Metanephros (tissue), 1 donor: ENCODE results near the gene OR51I2. TPM values are rescaled to one million over a fixed set of nuclear protein-coding genes. Genes with fewer than 3 reads are reported as not detected.

Experiments
- total RNA-seq: library from RNA; depleted of rRNA; stranded (reverse); fragments of >200 nt; gene quantifications from one replicate; pipeline ENCODE4 v1.2.3, GENCODE V29; 2014

Gene OR51I2, protein sequence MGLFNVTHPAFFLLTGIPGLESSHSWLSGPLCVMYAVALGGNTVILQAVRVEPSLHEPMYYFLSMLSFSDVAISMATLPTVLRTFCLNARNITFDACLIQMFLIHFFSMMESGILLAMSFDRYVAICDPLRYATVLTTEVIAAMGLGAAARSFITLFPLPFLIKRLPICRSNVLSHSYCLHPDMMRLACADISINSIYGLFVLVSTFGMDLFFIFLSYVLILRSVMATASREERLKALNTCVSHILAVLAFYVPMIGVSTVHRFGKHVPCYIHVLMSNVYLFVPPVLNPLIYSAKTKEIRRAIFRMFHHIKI
- not detected for total RNA-seq

DNA sequence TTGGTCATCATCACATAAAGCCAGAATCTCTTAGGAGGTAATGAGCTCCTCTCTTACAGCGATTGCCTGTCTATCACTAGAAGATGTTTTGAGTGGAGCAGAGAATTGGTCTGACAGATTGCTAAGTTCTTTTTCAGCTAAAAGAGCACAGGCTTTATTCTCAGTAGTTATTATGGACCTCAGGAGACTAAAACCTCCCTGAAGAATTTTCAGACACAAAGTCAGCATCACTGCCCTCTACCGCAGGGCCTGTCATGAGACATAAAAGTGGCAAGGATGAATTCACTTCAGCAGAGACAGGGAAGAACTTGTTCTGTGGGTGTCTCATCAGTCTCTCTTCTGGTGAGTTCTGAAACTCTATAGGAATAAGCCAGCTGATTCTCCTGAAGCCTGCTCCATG, at the start of gene OR51I2:
OR51I2 (plus strand) TSS at position 301 of the 400 bp plus-strand sequence. CDS start 4,166 bp downstream, outside the sequence.

DNA sequence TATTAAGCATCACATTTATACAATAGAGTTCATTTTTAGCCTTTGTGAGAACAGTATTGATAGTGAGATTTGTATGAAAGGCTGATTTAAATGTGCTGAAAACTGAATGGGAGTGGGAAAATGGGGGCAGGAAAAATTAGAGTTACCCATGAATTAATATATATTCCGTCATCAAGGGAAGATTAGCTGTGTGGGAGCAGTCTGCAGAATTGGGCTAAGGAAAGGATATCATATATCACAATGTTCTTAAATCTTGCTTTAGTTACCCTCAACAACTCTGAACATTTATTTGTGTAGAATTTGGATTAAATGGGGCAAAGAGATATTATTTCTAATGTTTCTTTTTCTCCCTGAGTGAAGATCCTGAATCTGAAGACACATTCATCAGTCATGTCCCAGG, 27.3 kb upstream of the OR51I2 start, which contains the start of gene OR51Q1:
OR51Q1 (plus strand) TSS at position 301 of the 400 bp plus-strand sequence; CDS start at position 391, 90 bp downstream.

DNA sequence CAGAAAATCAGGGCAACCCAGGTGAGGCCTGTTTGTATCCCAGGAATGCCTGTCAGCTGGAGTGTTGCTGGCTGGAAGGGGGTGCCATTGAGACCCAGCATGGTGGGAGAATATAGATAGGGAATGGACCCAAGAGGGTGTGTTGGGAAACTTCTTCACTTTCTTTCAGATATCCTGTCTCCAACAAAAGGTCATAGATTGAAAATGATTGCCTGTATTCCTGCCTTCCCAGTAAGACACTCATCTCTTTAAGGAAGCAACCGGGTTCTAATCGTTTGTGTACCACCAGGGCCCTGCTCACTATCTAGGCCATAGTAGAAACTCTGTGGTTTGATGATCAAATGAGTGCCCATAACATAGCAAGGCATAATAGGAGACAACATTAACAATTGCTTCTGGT, 7.7 kb upstream of the OR51I2 start, which contains the start of gene OR51I1:
OR51I1 (minus strand) TSS at position 101 of the 400 bp plus-strand sequence; CDS start at position 101, 0 bp downstream.

GRCh38 chr11:5488385-5488784, 39.3 kb downstream of the OR51I2 start, which contains the start of gene OR52D1:
TSS of gene OR52D1 (plus strand) at chr11:5488685. CDS start at chr11:5488707, 22 bp downstream.

Other genes with a start within 250 kb of the OR51I2 start
- gene OR51V1, start 248.6 kb upstream of the OR51I2 start, total RNA-seq = not detected
- gene HBB, start 222.3 kb upstream of the OR51I2 start, total RNA-seq = 1,761 TPM
- 1.3 TPM for gene HBD, start 214.8 kb upstream of the OR51I2 start, total RNA-seq
- 65.3 TPM for gene HBG1, start 199.5 kb upstream of the OR51I2 start, total RNA-seq
- gene HBG2, start 194.5 kb upstream of the OR51I2 start, total RNA-seq = 14,762 TPM
- gene HBE1, start 179.4 kb upstream of the OR51I2 start, total RNA-seq = 23.8 TPM
- 1.5 TPM for gene OR51B4, start 147.4 kb upstream of the OR51I2 start, total RNA-seq
- 0.47 TPM for gene OR51B2, start 125.0 kb upstream of the OR51I2 start, total RNA-seq
- gene OR51B5, start 105.8 kb upstream of the OR51I2 start, total RNA-seq = 2.3 TPM
- gene OR51B6, start 97.8 kb upstream of the OR51I2 start, total RNA-seq = not detected
- not detected for gene OR51M1, start 65.5 kb upstream of the OR51I2 start, total RNA-seq
- gene OR51Q1, start 27.2 kb upstream of the OR51I2 start, total RNA-seq = not detected
- 0.64 TPM for gene OR51I1, start 7.8 kb upstream of the OR51I2 start, total RNA-seq
- gene OR52D1, start 39.4 kb downstream of the OR51I2 start, total RNA-seq = not detected
- gene UBQLN3, start 60.6 kb downstream of the OR51I2 start, total RNA-seq = 0.82 TPM
- gene UBQLNL, start 67.4 kb downstream of the OR51I2 start, total RNA-seq = 1.5 TPM
- gene OR52H1, start 99.2 kb downstream of the OR51I2 start, total RNA-seq = 2.3 TPM
- not detected for gene OR52B6, start 131.6 kb downstream of the OR51I2 start, total RNA-seq
- 19.2 TPM for gene TRIM6, start 147.3 kb downstream of the OR51I2 start, total RNA-seq
- gene TRIM34, start 175.7 kb downstream of the OR51I2 start, total RNA-seq = 8.1 TPM
- 37.5 TPM for gene TRIM5, start 235.8 kb downstream of the OR51I2 start, total RNA-seq
- 22.4 TPM for gene TRIM22, start 240.5 kb downstream of the OR51I2 start, total RNA-seq